Activated CD8-positive, alpha-beta T cell treated with anti-CD3 and anti-CD28 coated beads for 36 hours (primary cell): ENCODE data around the gene RHBG. TPM values are rescaled to one million over a fixed set of nuclear protein-coding genes. Genes with fewer than 3 reads are reported as not detected.

Source experiments
- ATAC-seq: fragments of 200-7000 bp; cut with Tn5 transposase; one replicate; pipeline ENCODE4 v1.10.0; 2021; ENCODE audit warnings: mild to moderate bottlenecking, moderate library complexity
- CTCF ChIA-PET: fragments of 350-600 bp; sonication (Branson Sonifier 250); formaldehyde crosslinking; loops from one replicate; lab custom pipeline; 2021; ENCODE audit warnings: antibody characterized with exemption; lab: Charles Lee
- POLR2A ChIA-PET: fragments of 350-600 bp; sonication (Branson Sonifier 250); formaldehyde crosslinking; loops from one replicate; lab custom pipeline; 2021; ENCODE audit warnings: antibody characterized with exemption; lab: Charles Lee
- DNase-seq: peaks from one replicate; pipeline ENCODE4 v3.0.0-alpha.2; 2020
- H3K27ac Mint-ChIP-seq: one replicate; pipeline ENCODE4 v1.8.0; 2021; ENCODE audit warnings: mild to moderate bottlenecking, mixed read lengths
- H3K27me3 Mint-ChIP-seq: one replicate; pipeline ENCODE4 v1.8.0; 2021; ENCODE audit warnings: mixed read lengths
- H3K36me3 Mint-ChIP-seq: one replicate; pipeline ENCODE4 v1.8.0; 2021; ENCODE audit warnings: low read depth, mixed read lengths
- H3K4me1 Mint-ChIP-seq: one replicate; pipeline ENCODE4 v1.8.0; 2021; ENCODE audit warnings: low read depth, mixed read lengths
- H3K4me3 Mint-ChIP-seq: one replicate; pipeline ENCODE4 v1.8.0; 2021; ENCODE audit warnings: mild to moderate bottlenecking, moderate library complexity, mixed read lengths
- H3K9me3 Mint-ChIP-seq: one replicate; pipeline ENCODE4 v1.8.0; 2021; ENCODE audit warnings: mixed read lengths
- intact Hi-C: fragments of 100-400 bp; cut with micrococcal nuclease; formaldehyde crosslinking; loops from one replicate; pipeline ENCODE4 v1.10.0; 2022
- total RNA-seq, 2 experiments: library from RNA; stranded (reverse); gene quantifications; one replicate each; pipeline ENCODE4 v1.2.3, GENCODE V29; 2021
- TF ChIP-seq, protein P1 (sequence below): fragments of 200-600 bp; IDR thresholded peaks from one replicate; pipeline ENCODE4 v1.8.0; 2022; ENCODE audit warnings: antibody characterized with exemption, mild to moderate bottlenecking

Gene RHBG
- total RNA-seq, 2 experiments from 2014 or later, result not detected

DNA sequence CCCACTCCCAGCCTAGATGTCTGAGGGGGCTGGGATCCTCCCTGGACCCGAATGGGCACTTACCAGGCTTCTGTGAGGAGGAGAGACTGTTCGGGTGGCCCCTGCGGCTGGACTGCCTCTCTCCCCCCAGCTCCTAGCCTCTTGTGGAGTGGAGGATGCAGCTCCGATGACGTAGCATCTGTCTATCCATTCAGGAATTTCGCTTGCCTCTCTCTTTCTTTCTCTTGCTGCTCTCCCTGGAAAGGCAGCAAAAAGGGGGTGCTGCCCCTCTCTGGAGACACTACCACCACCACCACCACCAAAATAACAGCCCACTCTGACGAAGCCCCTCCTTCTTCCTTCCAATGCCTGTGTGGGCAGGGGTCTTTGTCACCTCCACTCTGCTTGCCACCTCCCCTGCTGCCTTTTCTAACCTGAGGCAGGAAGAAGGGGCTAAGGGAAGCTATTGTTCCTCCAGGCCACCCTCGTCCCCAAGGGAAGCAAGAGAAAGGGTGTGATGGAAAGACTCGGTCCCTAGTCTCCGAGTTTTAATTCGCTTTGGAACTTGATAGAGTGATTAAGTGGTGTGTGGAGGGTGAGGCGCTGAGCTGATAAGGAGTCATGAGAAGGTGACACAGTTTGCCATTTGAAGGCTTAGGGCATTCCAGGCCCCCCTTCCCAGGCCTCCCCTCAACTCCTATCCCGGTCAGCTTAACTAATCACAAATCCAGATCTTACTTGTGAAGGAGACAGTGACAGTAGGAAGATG is 60.5 kb downstream of the RHBG start:
- DNase-seq (no peak), ATAC-seq (no peak)
- POLR2A ChIA-PET, result interaction anchor here (1.9 kb wide), 1 partner anchor 10 kb away, joined by 7 read pairs; no protein-coding TSS in a partner anchor
- H3K27me3 Mint-ChIP-seq, result peaks cover 82% of the 10 kb centered on the region
- no peaks in the 10 kb centered on the region for H3K36me3 Mint-ChIP-seq
- TF ChIP-seq, protein P1, sequence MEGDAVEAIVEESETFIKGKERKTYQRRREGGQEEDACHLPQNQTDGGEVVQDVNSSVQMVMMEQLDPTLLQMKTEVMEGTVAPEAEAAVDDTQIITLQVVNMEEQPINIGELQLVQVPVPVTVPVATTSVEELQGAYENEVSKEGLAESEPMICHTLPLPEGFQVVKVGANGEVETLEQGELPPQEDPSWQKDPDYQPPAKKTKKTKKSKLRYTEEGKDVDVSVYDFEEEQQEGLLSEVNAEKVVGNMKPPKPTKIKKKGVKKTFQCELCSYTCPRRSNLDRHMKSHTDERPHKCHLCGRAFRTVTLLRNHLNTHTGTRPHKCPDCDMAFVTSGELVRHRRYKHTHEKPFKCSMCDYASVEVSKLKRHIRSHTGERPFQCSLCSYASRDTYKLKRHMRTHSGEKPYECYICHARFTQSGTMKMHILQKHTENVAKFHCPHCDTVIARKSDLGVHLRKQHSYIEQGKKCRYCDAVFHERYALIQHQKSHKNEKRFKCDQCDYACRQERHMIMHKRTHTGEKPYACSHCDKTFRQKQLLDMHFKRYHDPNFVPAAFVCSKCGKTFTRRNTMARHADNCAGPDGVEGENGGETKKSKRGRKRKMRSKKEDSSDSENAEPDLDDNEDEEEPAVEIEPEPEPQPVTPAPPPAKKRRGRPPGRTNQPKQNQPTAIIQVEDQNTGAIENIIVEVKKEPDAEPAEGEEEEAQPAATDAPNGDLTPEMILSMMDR, result no peak
- intact Hi-C loops, result no loop called here
- H3K4me1 Mint-ChIP-seq, result peaks cover 25% of the 10 kb centered on the region
- CTCF ChIA-PET, result interaction anchor here (1.2 to 16.7 kb wide), 4 partner anchors 11 to 45 kb away, joined by 3 to 177 read pairs (median 32); no protein-coding TSS in a partner anchor
- no peak overlapping the region for H3K27ac Mint-ChIP-seq
- H3K9me3 Mint-ChIP-seq, result no peaks in the 10 kb centered on the region
- no peak overlapping the region for H3K4me3 Mint-ChIP-seq

DNA sequence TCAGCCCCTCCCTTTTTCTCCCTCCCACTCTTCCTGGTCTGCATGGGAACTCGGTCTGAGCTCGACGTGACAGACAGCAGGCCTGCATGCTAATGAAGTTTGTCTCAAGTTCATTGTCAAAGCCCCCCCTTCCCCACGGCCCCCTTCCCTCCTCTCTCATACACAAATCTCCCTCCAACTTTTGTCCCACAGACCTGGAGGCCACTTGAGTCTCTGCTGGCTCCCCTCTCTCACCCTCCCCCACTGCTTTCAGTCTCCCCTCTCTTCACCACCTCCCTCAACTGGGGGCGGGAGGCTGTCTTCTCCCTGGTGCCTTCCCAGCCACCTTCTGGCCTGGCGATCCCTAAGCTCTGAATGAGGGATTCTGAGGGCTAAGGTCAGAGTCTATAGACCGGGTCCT is 61.3 kb downstream of the RHBG start:
- DNase-seq (no peak), ATAC-seq (no peak)
- H3K36me3 Mint-ChIP-seq, result no peaks in the 10 kb centered on the region
- no peaks in the 10 kb centered on the region for H3K9me3 Mint-ChIP-seq
- no peak overlapping the region for H3K4me3 Mint-ChIP-seq
- intact Hi-C loops, result no loop called here
- H3K27ac Mint-ChIP-seq, result no peak overlapping the region
- CTCF ChIA-PET, result interaction anchor here (1.2 to 16.7 kb wide), 4 partner anchors 12 to 45 kb away, joined by 3 to 177 read pairs (median 32); no protein-coding TSS in a partner anchor
- peaks cover 86% of the 10 kb centered on the region for H3K27me3 Mint-ChIP-seq
- POLR2A ChIA-PET, result interaction anchor here (0.5 to 1.9 kb wide), 2 partner anchors 11 to 254 kb away, joined by 3 to 7 read pairs; no protein-coding TSS in a partner anchor
- H3K4me1 Mint-ChIP-seq, result peaks cover 28% of the 10 kb centered on the region
- TF ChIP-seq, protein P1, result no peak

DNA sequence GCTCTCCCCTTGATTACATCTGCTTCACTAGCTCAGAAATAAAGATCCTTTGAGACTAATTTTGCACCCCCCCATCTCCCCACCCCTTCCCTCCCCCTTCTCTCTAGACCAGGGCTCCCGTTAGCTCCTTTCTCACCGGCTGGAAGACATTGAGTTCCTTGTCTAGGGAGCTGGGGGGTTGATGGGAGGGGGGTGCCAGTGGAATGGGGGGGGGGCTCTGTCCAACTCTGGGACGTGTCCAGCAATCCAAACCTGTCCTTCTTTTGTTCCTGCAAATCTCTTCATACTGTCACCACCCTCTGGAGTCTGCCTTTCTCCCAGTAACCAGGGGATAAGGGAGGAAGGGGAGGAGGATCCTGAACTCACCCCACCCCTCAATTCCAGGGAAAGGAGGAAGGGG is 61.9 kb downstream of the RHBG start:
- Mint-ChIP-seq H3K27ac (no peak overlapping the region), H3K36me3 (no peaks in the 10 kb centered on the region), H3K9me3 (no peaks in the 10 kb centered on the region), H3K4me1 (peaks cover 32% of the 10 kb centered on the region), H3K4me3 (no peak overlapping the region), H3K27me3 (peaks cover 88% of the 10 kb centered on the region)
- ATAC-seq (no peak), DNase-seq (no peak)
- intact Hi-C loops, result no loop called here
- POLR2A ChIA-PET, result interaction anchor here (0.5 to 1.9 kb wide), 2 partner anchors 11 to 255 kb away, joined by 3 to 7 read pairs; no protein-coding TSS in a partner anchor
- TF ChIP-seq, protein P1, result no peak
- CTCF ChIA-PET, result interaction anchor here (8.7 to 16.7 kb wide), 2 partner anchors 15 to 46 kb away, joined by 59 to 177 read pairs; no protein-coding TSS in a partner anchor

DNA sequence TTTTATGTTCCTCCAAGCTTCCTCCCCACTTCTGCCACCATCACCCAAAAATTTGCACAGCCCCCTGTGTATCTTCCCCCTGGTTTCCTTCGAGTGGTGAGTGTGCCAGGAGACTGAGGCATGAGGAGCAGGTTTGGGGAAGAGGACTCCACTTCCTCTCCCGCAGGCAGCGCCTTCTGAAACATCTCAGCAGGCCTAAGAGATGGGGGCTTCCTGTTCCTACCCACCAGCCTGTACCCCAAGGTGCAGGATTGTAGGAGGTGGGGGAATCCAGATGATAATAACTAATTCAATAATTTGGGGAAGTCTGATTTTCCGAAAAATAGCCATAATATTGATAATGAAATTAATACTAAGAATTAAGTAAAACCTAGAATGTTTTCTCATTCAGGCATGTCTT is 62.4 kb downstream of the RHBG start:
- H3K36me3 Mint-ChIP-seq, result no peaks in the 10 kb centered on the region
- ATAC-seq, result no peak
- intact Hi-C loops, result no loop called here
- peaks cover 85% of the 10 kb centered on the region for H3K27me3 Mint-ChIP-seq
- H3K9me3 Mint-ChIP-seq, result no peaks in the 10 kb centered on the region
- CTCF ChIA-PET, result interaction anchor here (0.6 to 16.7 kb wide), 6 partner anchors 8 to 193 kb away, joined by 3 to 177 read pairs (median 12); no protein-coding TSS in a partner anchor
- H3K4me1 Mint-ChIP-seq, result peaks cover 32% of the 10 kb centered on the region
- POLR2A ChIA-PET, result interaction anchor here (1.3 kb wide), 2 partner anchors 9 to 11 kb away, joined by 3 read pairs; no protein-coding TSS in a partner anchor
- no peak for DNase-seq
- no peak overlapping the region for H3K27ac Mint-ChIP-seq
- no peak overlapping the region for H3K4me3 Mint-ChIP-seq
- TF ChIP-seq, protein P1, result no peak
